ENCODE results near the gene FLCN.

- TF ChIP-seq GATA3 (IDR thresholded peaks at IDR 0.05; ENCODE audit: low read depth, low read length), result no peak
- TF ChIP-seq GATA2 (IDR thresholded peaks at IDR 0.05; ENCODE audit: low read depth, low read length), result no peak
These were observed 30.0 kb downstream of the FLCN start for GRCh38 chr17:17206913-17207335.
